SK-N-MC (cell line): ENCODE data around the gene ELN.

Source experiments
- EZH2 ChIP-seq: fragments of 200-600 bp; sonication (generic); IDR thresholded peaks from one replicate; pipeline ENCODE4 v1.6.1; 2017; ENCODE audit warnings: antibody characterized with exemption
- FOXP2 ChIP-seq: optimal IDR thresholded peaks from 2 replicates; pipeline ENCODE3; 2011; ENCODE audit warnings: mild to moderate bottlenecking, moderate library complexity; ENCODE audit not compliant: insufficient read depth; ENCODE audit errors: extremely low read length, control extremely low read depth
- POLR2AphosphoS5 ChIP-seq: IDR thresholded peaks from 2 replicates; pipeline ENCODE4 v1.6.1; 2012; ENCODE audit warnings: mild to moderate bottlenecking, low read depth, low read length, borderline replicate concordance

GRCh38 chr7:73980206-73980605, 47.8 kb upstream of the ELN start:
- TF ChIP-seq EZH2 = no peak
- no peak for TF ChIP-seq POLR2AphosphoS5
- no peak for TF ChIP-seq FOXP2
